Thyroid gland (tissue), 4 donors: Measurements from ENCODE around the gene ZNF610.

Source experiments
- POLR2A ChIP-seq, 2 donors: fragments of 450-650 bp; IDR thresholded peaks; one replicate each; pipeline ENCODE4 v1.6.1; 2017; ENCODE audit warnings: antibody characterized with exemption in 2 of 2, mild to moderate bottlenecking in 2 of 2, moderate library complexity in 1 of 2
- TF ChIP-seq, protein P1 (sequence below), 6 experiments: fragments of 200-600 bp in 3 of 6; fragments of 450-650 bp in 3 of 6; sonication (generic) in 3 of 6; IDR thresholded peaks; one replicate each; pipeline ENCODE4 v1.5.1; 2016 to 2019; ENCODE audit warnings: antibody characterized with exemption in 6 of 6, mild to moderate bottlenecking in 2 of 6, inconsistent platforms in 1 of 6, moderate library complexity in 1 of 6

DNA sequence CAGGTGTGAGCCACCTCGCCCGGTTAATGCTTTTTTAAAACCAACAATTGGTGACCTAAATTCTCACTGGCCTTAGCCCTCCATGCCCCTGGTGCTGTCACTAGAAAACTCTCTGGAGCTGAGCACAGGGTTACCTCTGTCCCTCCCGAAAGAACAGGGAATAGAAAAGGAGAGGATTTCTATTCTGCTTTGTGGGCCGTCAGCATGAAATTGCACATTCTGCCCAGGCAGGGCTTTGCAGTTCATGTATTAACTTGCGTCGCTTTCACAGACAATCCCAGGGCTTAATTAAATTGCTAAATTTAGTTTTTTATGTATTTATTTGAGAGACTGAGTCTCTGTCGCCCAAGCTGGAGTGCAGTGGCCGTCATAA lies 39.7 kb upstream of the ZNF610 start:
- TF ChIP-seq, protein P1, sequence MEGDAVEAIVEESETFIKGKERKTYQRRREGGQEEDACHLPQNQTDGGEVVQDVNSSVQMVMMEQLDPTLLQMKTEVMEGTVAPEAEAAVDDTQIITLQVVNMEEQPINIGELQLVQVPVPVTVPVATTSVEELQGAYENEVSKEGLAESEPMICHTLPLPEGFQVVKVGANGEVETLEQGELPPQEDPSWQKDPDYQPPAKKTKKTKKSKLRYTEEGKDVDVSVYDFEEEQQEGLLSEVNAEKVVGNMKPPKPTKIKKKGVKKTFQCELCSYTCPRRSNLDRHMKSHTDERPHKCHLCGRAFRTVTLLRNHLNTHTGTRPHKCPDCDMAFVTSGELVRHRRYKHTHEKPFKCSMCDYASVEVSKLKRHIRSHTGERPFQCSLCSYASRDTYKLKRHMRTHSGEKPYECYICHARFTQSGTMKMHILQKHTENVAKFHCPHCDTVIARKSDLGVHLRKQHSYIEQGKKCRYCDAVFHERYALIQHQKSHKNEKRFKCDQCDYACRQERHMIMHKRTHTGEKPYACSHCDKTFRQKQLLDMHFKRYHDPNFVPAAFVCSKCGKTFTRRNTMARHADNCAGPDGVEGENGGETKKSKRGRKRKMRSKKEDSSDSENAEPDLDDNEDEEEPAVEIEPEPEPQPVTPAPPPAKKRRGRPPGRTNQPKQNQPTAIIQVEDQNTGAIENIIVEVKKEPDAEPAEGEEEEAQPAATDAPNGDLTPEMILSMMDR (IDR thresholded peaks at IDR 0.05), result no peak
- no peak for TF ChIP-seq POLR2A (IDR thresholded peaks at IDR 0.05)
